Right lobe of liver (tissue), 4 donors: ENCODE results near the gene AMELX.

Source experiments
- CTCF ChIP-seq, 4 donors: fragments of 200-600 bp in 3 of 4; fragments of 450-650 bp in 1 of 4; IDR thresholded peaks; one replicate each; pipeline versions ENCODE4 v1.5.1 to v1.8.0; 2016 to 2022; ENCODE audit warnings: antibody characterized with exemption in 4 of 4, mild to moderate bottlenecking in 2 of 4
- POLR2A ChIP-seq: fragments of 450-650 bp; IDR thresholded peaks from one replicate; pipeline ENCODE4 v1.6.1; 2017; ENCODE audit warnings: antibody characterized with exemption, mild to moderate bottlenecking
- donor health status: DM: no; HTN: no; CAD: no.
- donor health status: DM: no; HTN: no; CAD: no.
- donor health status: DM: no; HTN: yes; CAD: no.

GRCh38 chrX:11347300-11347699 is 54.1 kb downstream of the AMELX start:
- TF ChIP-seq CTCF (IDR thresholded peaks at IDR 0.05) (no peak), POLR2A (no peak)
